ENCODE measurements around the gene USP7. TPM values are rescaled to one million over a fixed set of nuclear protein-coding genes. Genes with fewer than 3 reads are reported as not detected.

Gene USP7
- total RNA-seq, 6 donors from 2014 or later = 68.2 to 122 (median 72.2) TPM

GRCh38 chr16:8967132-8967821 lies 3.6 kb upstream of the USP7 start:
- H3K27me3 ChIP-seq = no peaks in the 10 kb centered on the region
- no peaks in the 10 kb centered on the region for H3K36me3 ChIP-seq
- ATAC-seq (ENCODE audit: low FRiP score in 2 of 2) (no peak), DNase-seq (peak in 1 of 2 donors; percentile 47)
- H3K4me1 ChIP-seq = peaks cover 0 to 8% (median 3%) of the 10 kb centered on the region in 4 donors
- 58 to 64% methylated on average over 8 of the region's 8 CpGs for WGBS, 2 donors
- no peak overlapping the region for H3K4me3 ChIP-seq
- TF ChIP-seq POLR2A (IDR thresholded peaks at IDR 0.05) = no peak
- TF ChIP-seq POLR2AphosphoS5 (IDR thresholded peaks at IDR 0.05) = no peak
- no peak for TF ChIP-seq EP300 (IDR thresholded peaks at IDR 0.05)
- TF ChIP-seq CTCF (IDR thresholded peaks at IDR 0.05) = no peak
- H3K27ac ChIP-seq = no peak overlapping the region
- H3K9me3 ChIP-seq = no peaks in the 10 kb centered on the region

GRCh38 chr16:8966817-8967131 lies 3.1 kb upstream of the USP7 start:
- Histone ChIP-seq H3K4me1 (peaks cover 4 to 13% (median 8%) of the 10 kb centered on the region in 4 donors), H3K27me3 (no peaks in the 10 kb centered on the region), H3K27ac (no peak overlapping the region), H3K9me3 (no peaks in the 10 kb centered on the region), H3K36me3 (no peaks in the 10 kb centered on the region), H3K4me3 (no peak overlapping the region)
- no peak for TF ChIP-seq CTCF (IDR thresholded peaks at IDR 0.05)
- TF ChIP-seq EP300 (IDR thresholded peaks at IDR 0.05) = no peak
- TF ChIP-seq POLR2A (IDR thresholded peaks at IDR 0.05) = no peak
- TF ChIP-seq POLR2AphosphoS5 (IDR thresholded peaks at IDR 0.05) = no peak
- no peak for DNase-seq
- 91 to 94% methylated on average over 3 of the region's 3 CpGs for WGBS, 2 donors
- no peak for ATAC-seq (ENCODE audit: low FRiP score in 2 of 2)

- DNase-seq (no peak), ATAC-seq (ENCODE audit: low FRiP score in 2 of 2) (no peak)
- TF ChIP-seq POLR2AphosphoS5 (IDR thresholded peaks at IDR 0.05) = no peak
- TF ChIP-seq EP300 (IDR thresholded peaks at IDR 0.05) = no peak
- TF ChIP-seq POLR2A (IDR thresholded peaks at IDR 0.05) = no peak
- no peak for TF ChIP-seq CTCF (IDR thresholded peaks at IDR 0.05)
- WGBS, 2 donors = 56 to 62% methylated on average over 6 of the region's 6 CpGs
- Histone ChIP-seq H3K27ac (peak overlapping the region; percentile 86 to 93 (median 88)), H3K4me3 (peak overlapping the region; percentile 58 to 92 (median 76)), H3K9me3 (no peaks in the 10 kb centered on the region), H3K27me3 (no peaks in the 10 kb centered on the region), H3K4me1 (peaks cover 27 to 36% (median 31%) of the 10 kb centered on the region in 4 donors), H3K36me3 (no peaks in the 10 kb centered on the region)
Measured at GRCh38 chr16:8964462-8964861, 756 bp upstream of the USP7 start.

GRCh38 chr16:8963010-8963820 lies 491 bp downstream of the USP7 start:
- Histone ChIP-seq H3K36me3 (no peaks in the 10 kb centered on the region), H3K27ac (peak overlapping the region; percentile 86 to 93 (median 88)), H3K4me3 (peak overlapping the region; percentile 71 to 93 (median 89)), H3K9me3 (no peaks in the 10 kb centered on the region), H3K4me1 (peaks cover 40 to 49% (median 44%) of the 10 kb centered on the region in 4 donors), H3K27me3 (no peaks in the 10 kb centered on the region)
- WGBS, 2 donors = 0% methylated on average over 9 to 52 of the region's 146 CpGs
- TF ChIP-seq EP300 (IDR thresholded peaks at IDR 0.05) (no peak), CTCF (IDR thresholded peaks at IDR 0.05) (no peak), POLR2A (IDR thresholded peaks at IDR 0.05) (no peak), POLR2AphosphoS5 (IDR thresholded peaks at IDR 0.05) (no peak)
- no peak for ATAC-seq (ENCODE audit: low FRiP score in 2 of 2)
- peak in 1 of 2 donors; percentile 89 for DNase-seq

Data from upper lobe of left lung (tissue), 6 donors.